B cell (primary cell): ENCODE measurements around the gene ZNF507. TPM values are rescaled to one million over a fixed set of nuclear protein-coding genes. Genes with fewer than 3 reads are reported as not detected.

Experiments used
- ATAC-seq: fragments of 200-7000 bp; cut with Tn5 transposase; one replicate; pipeline ENCODE4 v1.10.0; 2021; ENCODE audit warnings: low read depth, mild to moderate bottlenecking, moderate number of reproducible peaks, moderate library complexity
- CTCF ChIA-PET: fragments of 350-600 bp; sonication (Branson Sonifier 250); formaldehyde crosslinking; loops from one replicate; lab custom pipeline; 2021; ENCODE audit warnings: antibody characterized with exemption, inconsistent platforms; lab: Charles Lee
- POLR2A ChIA-PET: fragments of 350-600 bp; sonication (Branson Sonifier 250); formaldehyde crosslinking; loops from one replicate; lab custom pipeline; 2021; ENCODE audit warnings: antibody characterized with exemption; lab: Charles Lee
- DNase-seq: peaks from one replicate; pipeline ENCODE4 v3.0.0; 2013
- H2AFZ ChIP-seq: 2 replicates; pipeline ENCODE4 v1.6.1; 2012; ENCODE audit warnings: mild to moderate bottlenecking, low read depth, low read length; ENCODE audit not compliant: insufficient read depth, poor library complexity, severe bottlenecking
- H3K27ac ChIP-seq, 2 donors: 1 replicate in 1 of 2; 2 replicates in 1 of 2; pipeline ENCODE4 v1.5.1; 2012 to 2013; ENCODE audit warnings: low read length in 2 of 2, mild to moderate bottlenecking in 2 of 2, moderate library complexity in 1 of 2
- H3K27me3 ChIP-seq, 4 experiments: fragments of 200-600 bp in 1 of 4; sonication (generic) in 1 of 4; replicated peaks in 1 of 4; 1 replicate in 2 of 4; 2 replicates in 2 of 4; pipeline versions ENCODE4 v1.6.1 to v1.7.0; 2013 to 2016; ENCODE audit warnings: low read length in 3 of 4, mild to moderate bottlenecking in 2 of 4, mixed read lengths in 1 of 4, moderate library complexity in 1 of 4; ENCODE audit not compliant: insufficient read depth in 4 of 4, control insufficient read depth in 3 of 4; ENCODE audit errors: control extremely low read depth in 1 of 4
- H3K36me3 ChIP-seq, 2 experiments: replicated peaks in 1 of 2; 1 replicate in 1 of 2; 2 replicates in 1 of 2; pipeline versions ENCODE4 v1.6.1 to v1.7.1; 2013; ENCODE audit warnings: low read length in 1 of 2; ENCODE audit not compliant: insufficient read depth in 2 of 2, control insufficient read depth in 1 of 2; ENCODE audit errors: control extremely low read depth in 1 of 2, extremely low read depth in 1 of 2
- H3K4me1 ChIP-seq, 2 donors: fragments of 200-600 bp in 1 of 2; sonication (generic) in 1 of 2; 1 replicate in 1 of 2; 2 replicates in 1 of 2; pipeline versions ENCODE4 v1.5.1 to v1.6.1; 2013 to 2017; ENCODE audit warnings: low read length in 2 of 2; ENCODE audit not compliant: control insufficient read depth in 2 of 2, insufficient read depth in 2 of 2
- H3K4me2 ChIP-seq: replicated peaks from 2 replicates; pipeline ENCODE3; 2012; ENCODE audit warnings: mild to moderate bottlenecking, low read depth, low read length; ENCODE audit not compliant: poor library complexity, severe bottlenecking
- H3K4me3 ChIP-seq, 5 experiments: fragments of 200-600 bp in 1 of 5; sonication (generic) in 1 of 5; 1 replicate in 3 of 5; 2 replicates in 2 of 5; pipeline versions ENCODE4 v1.5.1 to v1.7.0; 2011 to 2016; ENCODE audit warnings: low read length in 4 of 5, mild to moderate bottlenecking in 4 of 5, low read depth in 2 of 5, control low read depth in 1 of 5, moderate library complexity in 1 of 5; ENCODE audit not compliant: insufficient read depth in 1 of 5; ENCODE audit errors: control extremely low read depth in 1 of 5, extremely low read depth in 1 of 5
- H3K79me2 ChIP-seq: fragments of 200-600 bp; sonication (generic); one replicate; pipeline ENCODE4 v1.6.0; 2016; ENCODE audit warnings: low read length; ENCODE audit not compliant: control insufficient read depth, insufficient read depth
- H3K9ac ChIP-seq: fragments of 200-600 bp; sonication (generic); 2 replicates; pipeline ENCODE4 v1.6.1; 2017; ENCODE audit warnings: mild to moderate bottlenecking, low read length, moderate library complexity
- H3K9me3 ChIP-seq, 3 donors: one replicate each; pipeline versions ENCODE4 v1.6.1 to v1.7.1; 2013; ENCODE audit warnings: low read length in 2 of 3; ENCODE audit not compliant: control insufficient read depth in 2 of 3, insufficient read depth in 1 of 3; ENCODE audit errors: control extremely low read depth in 1 of 3
- H4K20me1 ChIP-seq: 2 replicates; pipeline ENCODE4 v1.6.0; 2012; ENCODE audit warnings: mild to moderate bottlenecking, low read length; ENCODE audit not compliant: insufficient read depth, control insufficient read depth, poor library complexity, severe bottlenecking
- H3K27ac Mint-ChIP-seq: one replicate; pipeline ENCODE4 v1.8.0; 2021; ENCODE audit warnings: mixed read lengths
- H3K27me3 Mint-ChIP-seq: one replicate; pipeline ENCODE4 v1.8.0; 2021; ENCODE audit warnings: mixed read lengths
- H3K4me1 Mint-ChIP-seq: one replicate; pipeline ENCODE4 v1.8.0; 2021; ENCODE audit warnings: mixed read lengths
- H3K4me3 Mint-ChIP-seq: one replicate; pipeline ENCODE4 v1.8.0; 2021; ENCODE audit warnings: mixed read lengths
- H3K9me3 Mint-ChIP-seq: one replicate; pipeline ENCODE4 v1.8.0; 2022; ENCODE audit warnings: mixed read lengths; ENCODE audit not compliant: insufficient read depth
- CTCF ChIP-seq: fragments of 200-600 bp; IDR thresholded peaks from one replicate; pipeline ENCODE4 v1.8.0; 2022; ENCODE audit warnings: antibody characterized with exemption, mild to moderate bottlenecking
- EZH2 ChIP-seq: IDR thresholded peaks from 2 replicates; pipeline ENCODE4 v1.6.1; 2012; ENCODE audit warnings: borderline replicate concordance, low read depth, mild to moderate bottlenecking, moderate library complexity, low read length; ENCODE audit not compliant: insufficient read depth, poor library complexity, severe bottlenecking
- whole genome bisulfite sequencing: methylation state at CpG from one replicate; pipeline ENCODE4 v1.1.5; 2013; ENCODE audit warnings: missing lambda C conversion rate; ENCODE audit not compliant: insufficient coverage; 5-methylcytosine and 5-hydroxymethylcytosine counted together
- intact Hi-C: fragments of 100-400 bp; cut with micrococcal nuclease; formaldehyde crosslinking; loops from one replicate; pipeline ENCODE4 v1.10.0; 2022
- polyA plus RNA-seq: library from polyadenylated mRNA; depleted of rRNA; stranded (reverse); fragments of >200 nt; gene quantifications from 2 replicates; pipeline ENCODE4 v1.2.3, GENCODE V29; 2012
- total RNA-seq, 2 donors: library from RNA; stranded (reverse); fragments of 120-200 nt in 1 of 2; gene quantifications; 1 replicate in 1 of 2; 2 replicates in 1 of 2; pipeline versions ENCODE4 v1.2.3 to v1.2.4, GENCODE V29; 2013 to 2022

The ZNF507 gene
- total and polyA plus RNA-seq, 2 donors (not counting 1 experiment from before 2014, with no cell fraction given) = 13.6 to 38.6 TPM

DNA sequence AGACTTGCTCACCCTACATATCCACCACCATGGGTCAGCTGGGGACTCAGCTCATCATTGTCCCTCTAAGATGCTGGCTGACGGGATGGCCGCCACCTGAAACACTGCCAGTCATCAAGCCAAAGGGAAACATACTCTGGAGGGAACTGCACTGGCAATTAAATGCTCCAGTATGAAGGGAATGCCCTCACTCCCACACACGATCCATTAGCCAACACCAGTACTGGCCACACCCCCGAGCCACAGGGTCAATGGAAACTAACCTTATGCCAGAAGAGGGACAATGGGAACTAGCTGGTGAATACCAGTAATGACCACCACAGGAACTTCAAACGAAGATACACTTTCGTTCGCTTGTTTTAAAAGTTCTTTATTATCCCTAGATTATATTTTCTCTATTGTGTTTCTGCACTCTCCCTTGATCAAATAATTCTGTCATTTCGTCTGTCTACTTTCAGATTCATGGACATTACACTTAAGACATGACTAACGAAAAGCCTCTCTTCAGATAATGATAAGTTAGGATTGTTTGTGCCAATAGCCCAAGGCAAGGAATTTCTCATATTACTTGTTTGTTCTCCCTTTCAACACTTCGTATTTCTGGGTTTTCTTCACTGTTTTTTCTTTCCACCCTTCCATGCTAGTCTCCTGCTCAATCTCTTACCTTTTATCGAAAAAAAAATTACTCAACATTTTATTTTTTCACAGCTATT is 1.7 kb upstream of the ZNF507 start:
- 88% methylated on average over 5 of the region's 11 CpGs for WGBS
- CTCF ChIA-PET = interaction anchor here (0.7 kb wide), 1 partner anchor 14 kb away, joined by 3 read pairs; no protein-coding TSS in a partner anchor
- Histone ChIP-seq H3K9ac (no peak overlapping the region), H3K4me1 (peaks cover 15 to 23% of the 10 kb centered on the region in 2 donors), H3K9me3 (peaks cover 0 to 12% (median 0%) of the 10 kb centered on the region in 3 donors), H3K36me3 (peaks cover 4 to 14% of the 10 kb centered on the region in 2 experiments), H3K79me2 (peaks cover 28% of the 10 kb centered on the region), H2AFZ (no peak overlapping the region), H3K27me3 (peaks cover 0 to 6% (median 0%) of the 10 kb centered on the region in 4 experiments), H3K4me2 (no peak overlapping the region), H3K27ac (no peak overlapping the region), H3K4me3 (no peak overlapping the region), H4K20me1 (peaks cover 8% of the 10 kb centered on the region)
- Mint-ChIP-seq H3K4me3 (no peak overlapping the region), H3K4me1 (peaks cover 19% of the 10 kb centered on the region), H3K9me3 (no peaks in the 10 kb centered on the region), H3K27ac (no peak overlapping the region), H3K27me3 (no peaks in the 10 kb centered on the region)
- no peak for ATAC-seq
- intact Hi-C loops = no loop called here
- POLR2A ChIA-PET = no interaction called here
- no peak for TF ChIP-seq CTCF
- no peak for TF ChIP-seq EZH2
- no peak for DNase-seq

GRCh38 chr19:32346901-32347300 is 1.5 kb downstream of the ZNF507 start:
- Histone ChIP-seq H3K4me1 (peaks cover 33 to 38% of the 10 kb centered on the region in 2 donors), H4K20me1 (peaks cover 31% of the 10 kb centered on the region), H3K79me2 (peaks cover 50% of the 10 kb centered on the region), H3K9ac (peak overlapping the region; percentile 91), H3K27me3 (peaks cover 0 to 4% (median 0%) of the 10 kb centered on the region in 4 experiments), H3K4me3 (peak overlapping the region in 2 of 5 experiments; percentile 95 to 97), H3K36me3 (peaks cover 11 to 32% of the 10 kb centered on the region in 2 experiments), H3K4me2 (peak overlapping the region; percentile 90), H2AFZ (no peak overlapping the region), H3K9me3 (peaks cover 0 to 12% (median 0%) of the 10 kb centered on the region in 3 donors), H3K27ac (no peak overlapping the region)
- Mint-ChIP-seq H3K9me3 (no peaks in the 10 kb centered on the region), H3K27ac (no peak overlapping the region), H3K4me1 (peaks cover 39% of the 10 kb centered on the region), H3K27me3 (no peaks in the 10 kb centered on the region), H3K4me3 (peak overlapping the region; percentile 97)
- ChIA-PET POLR2A (no interaction called here), CTCF (interaction anchor here (1.2 kb wide), 1 partner anchor 10 kb away, joined by 3 read pairs; no protein-coding TSS in a partner anchor)
- intact Hi-C loops = loop anchor here (5.0 kb wide), 1 partner anchor 715 kb away; the partner anchor contains the start of gene RHPN2
- no peak for DNase-seq
- no peak for ATAC-seq
- no peak for TF ChIP-seq EZH2
- TF ChIP-seq CTCF = no peak
- no CpG with 5 or more reads among the region's 3 CpGs for WGBS
